ENCODE measurements around the gene TXNIP. TPM values are rescaled to one million over a fixed set of nuclear protein-coding genes. Genes with fewer than 3 reads are reported as not detected.

The TXNIP gene, protein sequence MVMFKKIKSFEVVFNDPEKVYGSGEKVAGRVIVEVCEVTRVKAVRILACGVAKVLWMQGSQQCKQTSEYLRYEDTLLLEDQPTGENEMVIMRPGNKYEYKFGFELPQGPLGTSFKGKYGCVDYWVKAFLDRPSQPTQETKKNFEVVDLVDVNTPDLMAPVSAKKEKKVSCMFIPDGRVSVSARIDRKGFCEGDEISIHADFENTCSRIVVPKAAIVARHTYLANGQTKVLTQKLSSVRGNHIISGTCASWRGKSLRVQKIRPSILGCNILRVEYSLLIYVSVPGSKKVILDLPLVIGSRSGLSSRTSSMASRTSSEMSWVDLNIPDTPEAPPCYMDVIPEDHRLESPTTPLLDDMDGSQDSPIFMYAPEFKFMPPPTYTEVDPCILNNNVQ
- 1,000 to 10,000 TPM in 2 of 4 donors, 100 to 1,000 TPM in 2; 739 to 2,947 (median 1,128) TPM for total RNA-seq

DNA sequence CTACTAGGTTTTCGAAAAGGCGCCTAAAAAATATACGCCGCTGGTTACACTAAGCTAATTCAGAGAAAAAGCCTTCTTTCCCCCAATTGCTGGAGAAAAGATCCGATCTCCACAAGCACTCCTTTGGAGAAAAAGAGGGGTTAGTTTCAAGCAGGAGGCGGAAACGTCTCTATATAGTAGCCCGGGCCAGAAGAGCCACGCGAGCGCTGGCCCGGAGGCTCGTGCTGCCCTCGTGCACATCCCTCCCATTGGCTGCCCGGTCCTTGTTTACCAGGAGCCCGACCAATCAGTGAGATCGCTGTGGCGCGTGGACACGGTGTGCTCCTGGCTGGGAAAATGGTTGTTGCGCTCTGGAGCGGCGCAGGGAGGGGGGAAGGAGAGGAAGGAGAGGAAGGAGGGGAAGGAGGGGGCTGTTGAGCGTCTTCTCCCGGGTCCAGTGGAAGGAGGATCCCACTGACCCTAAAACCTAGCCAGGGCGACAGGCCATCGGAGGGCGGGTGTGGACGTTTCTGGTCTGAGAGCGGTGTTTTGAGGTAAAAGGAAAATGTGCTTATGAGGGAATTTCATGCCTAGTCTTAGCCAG, at the start of gene TXNIP:
TXNIP (minus strand) TSS at position 147 of the 583 bp plus-strand sequence. CDS start 313 bp downstream, outside the sequence.
- H3K4me1 ChIP-seq, result peaks cover 29 to 40% of the 10 kb centered on the region in 2 donors
- intact Hi-C loops (cut with DNase I), result no loop called here
- peak; percentile 99 for DNase-seq
- peak; percentile 90 to 99 for TF ChIP-seq POLR2A (IDR thresholded peaks at IDR 0.05)
- TF ChIP-seq, protein P1, sequence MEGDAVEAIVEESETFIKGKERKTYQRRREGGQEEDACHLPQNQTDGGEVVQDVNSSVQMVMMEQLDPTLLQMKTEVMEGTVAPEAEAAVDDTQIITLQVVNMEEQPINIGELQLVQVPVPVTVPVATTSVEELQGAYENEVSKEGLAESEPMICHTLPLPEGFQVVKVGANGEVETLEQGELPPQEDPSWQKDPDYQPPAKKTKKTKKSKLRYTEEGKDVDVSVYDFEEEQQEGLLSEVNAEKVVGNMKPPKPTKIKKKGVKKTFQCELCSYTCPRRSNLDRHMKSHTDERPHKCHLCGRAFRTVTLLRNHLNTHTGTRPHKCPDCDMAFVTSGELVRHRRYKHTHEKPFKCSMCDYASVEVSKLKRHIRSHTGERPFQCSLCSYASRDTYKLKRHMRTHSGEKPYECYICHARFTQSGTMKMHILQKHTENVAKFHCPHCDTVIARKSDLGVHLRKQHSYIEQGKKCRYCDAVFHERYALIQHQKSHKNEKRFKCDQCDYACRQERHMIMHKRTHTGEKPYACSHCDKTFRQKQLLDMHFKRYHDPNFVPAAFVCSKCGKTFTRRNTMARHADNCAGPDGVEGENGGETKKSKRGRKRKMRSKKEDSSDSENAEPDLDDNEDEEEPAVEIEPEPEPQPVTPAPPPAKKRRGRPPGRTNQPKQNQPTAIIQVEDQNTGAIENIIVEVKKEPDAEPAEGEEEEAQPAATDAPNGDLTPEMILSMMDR (IDR thresholded peaks at IDR 0.05), result no peak
- H3K9me3 ChIP-seq, result no peaks in the 10 kb centered on the region
- peaks cover 40 to 44% of the 10 kb centered on the region in 2 donors for H3K36me3 ChIP-seq
- WGBS, 2 donors, result 0 to 1% methylated on average over 25 to 30 of the region's 30 CpGs
- H3K27ac ChIP-seq, result peak within 1 kb of the TSS; percentile 94 to 96 (median 95)
- H3K4me3 ChIP-seq (replicated peaks in 1 of 3), result peak within 1 kb of the TSS; percentile 31 to 97 (median 82)
- H3K27me3 ChIP-seq, result no peaks in the 10 kb centered on the region

DNA sequence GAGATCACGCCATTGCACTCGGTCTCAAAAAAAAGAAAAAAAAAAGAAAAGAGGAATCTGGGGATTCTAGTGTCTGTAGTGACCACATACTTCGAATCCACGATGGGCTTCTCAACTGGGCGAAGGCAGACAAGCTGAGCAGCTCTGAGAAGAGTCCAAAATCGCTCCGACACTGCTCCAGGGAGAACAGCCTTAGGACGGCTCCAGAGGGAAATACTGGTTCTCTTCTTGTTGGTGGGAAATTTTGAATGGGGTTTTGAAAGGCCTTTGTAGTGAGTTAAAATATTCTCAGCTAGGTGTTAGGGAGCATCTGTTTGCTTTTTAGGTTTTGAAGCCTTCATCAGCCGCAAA, 43.4 kb upstream of the TXNIP start:
- Histone ChIP-seq H3K27me3 (no peaks in the 10 kb centered on the region), H3K36me3 (no peaks in the 10 kb centered on the region), H3K27ac (peak overlapping the region in 2 of 3 donors; percentile 33 to 94), H3K4me1 (peaks cover 0 to 12% of the 10 kb centered on the region in 2 donors), H3K4me3 (replicated peaks in 1 of 3) (peak overlapping the region in 1 of 3 donors; percentile 49), H3K9me3 (no peaks in the 10 kb centered on the region)
- intact Hi-C loops (cut with DNase I), result no loop called here
- WGBS, 2 donors, result 47 to 62% methylated on average over 9 of the region's 9 CpGs
- no peak for DNase-seq
- no peak for TF ChIP-seq POLR2A (IDR thresholded peaks at IDR 0.05)
- TF ChIP-seq, protein P1 (IDR thresholded peaks at IDR 0.05), result no peak

DNA sequence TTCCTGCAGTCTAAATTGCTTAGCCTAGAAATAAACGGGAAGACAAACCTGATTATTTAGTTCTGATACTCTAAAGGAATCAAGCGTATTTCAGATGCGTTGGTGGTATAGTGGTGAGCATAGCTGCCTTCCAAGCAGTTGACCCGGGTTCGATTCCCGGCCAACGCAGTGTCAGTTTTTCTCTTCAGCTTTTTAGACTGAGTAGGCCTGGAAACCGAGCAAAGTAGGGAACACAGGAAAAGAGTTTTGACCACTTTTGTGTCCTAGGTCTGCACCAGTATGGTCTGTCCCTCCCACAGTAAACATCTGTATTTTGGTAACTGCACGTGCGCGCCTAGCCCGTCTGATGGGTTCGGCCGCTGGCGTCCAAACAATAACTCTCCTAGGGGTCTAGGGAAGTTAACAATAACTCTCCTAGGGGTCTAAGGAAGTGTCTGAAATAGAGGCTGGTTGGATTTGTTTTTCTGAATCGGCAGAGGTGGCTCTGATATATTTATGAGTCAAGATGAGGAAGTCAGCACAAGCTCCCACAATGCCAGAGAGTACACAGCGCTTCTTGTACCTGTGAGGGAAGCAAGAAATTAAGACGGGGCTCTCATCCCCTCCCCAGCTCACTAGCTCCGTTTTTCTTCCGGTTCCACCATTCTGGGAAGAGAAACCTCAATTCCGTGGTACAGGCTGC, 40.7 kb upstream of the TXNIP start:
- Histone ChIP-seq H3K27ac (peak overlapping the region; percentile 84 to 94 (median 91)), H3K36me3 (no peaks in the 10 kb centered on the region), H3K27me3 (no peaks in the 10 kb centered on the region), H3K4me1 (peaks cover 0 to 12% of the 10 kb centered on the region in 2 donors), H3K9me3 (no peaks in the 10 kb centered on the region), H3K4me3 (replicated peaks in 1 of 3) (peak overlapping the region in 2 of 3 donors; percentile 49 to 71)
- TF ChIP-seq, protein P1 (IDR thresholded peaks at IDR 0.05), result no peak
- peak in 1 of 2 donors; percentile 18 for TF ChIP-seq POLR2A (IDR thresholded peaks at IDR 0.05)
- intact Hi-C loops (cut with DNase I), result no loop called here
- WGBS, 2 donors, result 2% methylated on average over 21 of the region's 21 CpGs
- DNase-seq, result peak; percentile 80 to 84

DNA sequence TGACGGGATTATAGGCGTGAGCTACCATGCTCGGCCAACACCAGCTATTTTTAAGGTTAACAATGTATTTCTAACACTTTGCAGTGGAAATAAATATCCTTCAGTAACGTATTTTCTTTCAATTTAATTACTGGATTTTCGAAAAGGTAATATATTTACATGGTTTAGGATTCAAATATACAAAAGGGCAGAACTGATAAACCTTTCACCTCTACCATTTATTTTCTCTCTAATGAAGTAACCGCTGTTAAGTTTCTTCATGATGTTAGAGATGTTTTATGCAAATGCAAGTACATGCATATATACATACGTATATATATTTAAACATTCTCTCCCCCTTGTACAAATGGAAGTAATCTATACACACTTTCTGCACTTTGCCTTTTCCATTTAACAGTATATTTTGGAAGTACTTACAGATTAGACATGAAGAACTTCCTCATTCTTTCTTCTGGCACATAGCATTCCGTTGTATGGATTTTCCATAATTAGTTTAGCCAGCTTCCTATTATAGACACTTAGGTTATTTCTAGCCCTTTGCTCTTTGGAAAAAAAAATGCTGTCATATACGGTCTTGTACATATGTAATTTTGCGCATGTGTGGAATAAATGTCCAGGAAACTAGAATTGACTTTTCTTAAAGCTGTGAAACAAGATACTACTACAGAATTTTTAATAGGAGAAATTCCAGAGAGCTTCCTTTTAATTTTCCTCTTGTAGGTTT, 40.0 kb upstream of the TXNIP start:
- H3K4me1 ChIP-seq, result peaks cover 0 to 12% of the 10 kb centered on the region in 2 donors
- H3K27me3 ChIP-seq, result no peaks in the 10 kb centered on the region
- no peak for DNase-seq
- TF ChIP-seq POLR2A (IDR thresholded peaks at IDR 0.05), result no peak
- peak overlapping the region in 1 of 3 donors; percentile 49 for H3K4me3 ChIP-seq (replicated peaks in 1 of 3)
- no peaks in the 10 kb centered on the region for H3K9me3 ChIP-seq
- WGBS, 2 donors, result 9 to 11% methylated on average over 10 of the region's 10 CpGs
- peak overlapping the region in 2 of 3 donors; percentile 44 to 94 for H3K27ac ChIP-seq
- H3K36me3 ChIP-seq, result no peaks in the 10 kb centered on the region
- intact Hi-C loops (cut with DNase I), result no loop called here

DNA sequence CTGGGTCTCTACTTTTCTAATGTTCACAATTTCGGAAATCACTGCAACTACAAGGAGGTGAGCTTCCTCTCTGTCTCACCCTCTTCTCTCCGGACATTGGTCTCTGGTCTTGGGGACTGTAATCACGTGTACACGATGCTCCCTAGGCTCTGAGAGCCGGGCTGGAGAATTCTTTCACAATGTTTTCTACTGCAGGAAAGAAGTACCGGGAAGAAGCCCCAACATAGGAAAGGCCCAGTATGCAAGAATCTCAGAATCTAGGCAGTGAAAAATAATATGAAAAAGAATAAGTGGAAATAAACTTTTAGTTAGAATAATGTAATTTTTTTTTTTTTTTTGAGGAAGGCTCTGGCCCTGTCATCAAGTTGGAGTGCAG, 38.7 kb upstream of the TXNIP start:
- H3K4me3 ChIP-seq (replicated peaks in 1 of 3), result no peak overlapping the region
- H3K4me1 ChIP-seq, result peaks cover 0 to 11% of the 10 kb centered on the region in 2 donors
- no peaks in the 10 kb centered on the region for H3K36me3 ChIP-seq
- intact Hi-C loops (cut with DNase I), result no loop called here
- 30 to 32% methylated on average over 6 of the region's 6 CpGs for whole genome bisulfite sequencing, 2 donors
- no peak for DNase-seq
- TF ChIP-seq POLR2A (IDR thresholded peaks at IDR 0.05), result no peak
- TF ChIP-seq, protein P1 (IDR thresholded peaks at IDR 0.05), result no peak
- H3K27ac ChIP-seq, result no peak overlapping the region
- H3K9me3 ChIP-seq, result no peaks in the 10 kb centered on the region
- H3K27me3 ChIP-seq, result no peaks in the 10 kb centered on the region
